PC-9 (cell line): ENCODE results near the gene TAAR9. TPM values are rescaled to one million over a fixed set of nuclear protein-coding genes. Genes with fewer than 3 reads are reported as not detected.

Experiments
- BruUV-seq: library from RNA; stranded (reverse); fragments of 400-500 nt; replicated peaks from 2 replicates; lab custom pipeline; 2021; lab: Mats Ljungman, UMichigan
- CTCF ChIA-PET: fragments of 300-600 bp; sonication (Branson Sonifier 250); formaldehyde crosslinking; loops from one replicate; lab custom pipeline; 2022; ENCODE audit warnings: antibody characterized with exemption; lab: Charles Lee
- POLR2A ChIA-PET: fragments of 300-600 bp; sonication (Branson Sonifier 250); formaldehyde crosslinking; loops from one replicate; lab custom pipeline; 2022; ENCODE audit warnings: antibody characterized with exemption; ENCODE audit not compliant: unreplicated experiment; lab: Charles Lee
- DNase-seq, 2 experiments: peaks; one replicate each; pipeline versions ENCODE4 v3.0.0 to v3.0.0-alpha.2; 2015 to 2022; ENCODE audit warnings: mixed read lengths in 1 of 2
- H2AFZ ChIP-seq: fragments of 200-600 bp; sonication (generic); 2 replicates; pipeline ENCODE4 v1.8.1; 2017; ENCODE audit warnings: antibody characterized with exemption
- H3F3A ChIP-seq: fragments of 200-600 bp; sonication (generic); 2 replicates; pipeline ENCODE4 v1.8.1; 2017; ENCODE audit warnings: antibody characterized with exemption, mild to moderate bottlenecking, low read depth; ENCODE audit not compliant: insufficient read depth
- H3K27ac ChIP-seq: fragments of 200-600 bp; sonication (generic); 2 replicates; pipeline ENCODE4 v1.6.1; 2016; ENCODE audit warnings: mixed run types
- H3K27me3 ChIP-seq: fragments of 200-600 bp; sonication (generic); 2 replicates; pipeline ENCODE4 v1.6.1; 2016; ENCODE audit warnings: low read depth, mixed run types; ENCODE audit not compliant: insufficient read depth
- H3K36me3 ChIP-seq: fragments of 200-600 bp; sonication (generic); 2 replicates; pipeline ENCODE4 v1.6.1; 2016; ENCODE audit warnings: low read depth, mixed run types
- H3K4me1 ChIP-seq: fragments of 200-600 bp; sonication (generic); replicated peaks from 2 replicates; pipeline ENCODE4 v1.6.1; 2016; ENCODE audit warnings: mixed run types; ENCODE audit not compliant: insufficient read depth
- H3K4me2 ChIP-seq: fragments of 200-600 bp; sonication (generic); 2 replicates; pipeline ENCODE4 v1.6.1; 2017; ENCODE audit warnings: mixed run types
- H3K4me3 ChIP-seq: fragments of 200-600 bp; sonication (generic); 2 replicates; pipeline ENCODE4 v1.6.1; 2016; ENCODE audit warnings: mixed run types
- H3K79me2 ChIP-seq: fragments of 200-600 bp; sonication (generic); 2 replicates; pipeline ENCODE4 v1.6.1; 2017; ENCODE audit warnings: low read depth, mixed run types
- H3K9me2 ChIP-seq: fragments of 200-600 bp; sonication (generic); 2 replicates; pipeline ENCODE4 v1.8.1; 2017; ENCODE audit warnings: mild to moderate bottlenecking; ENCODE audit not compliant: insufficient read depth
- H3K9me3 ChIP-seq: fragments of 200-600 bp; sonication (generic); 2 replicates; pipeline ENCODE4 v1.8.1; 2016; ENCODE audit warnings: low read depth; ENCODE audit not compliant: insufficient read depth
- H4K20me1 ChIP-seq: fragments of 200-600 bp; sonication (generic); 2 replicates; pipeline ENCODE4 v1.8.1; 2017; ENCODE audit not compliant: insufficient read depth
- EZH2 ChIP-seq: fragments of 200-600 bp; sonication (generic); IDR thresholded peaks from 2 replicates; pipeline ENCODE4 v1.8.0; 2017; ENCODE audit warnings: antibody characterized with exemption, low read depth
- intact Hi-C: fragments of 100-400 bp; cut with micrococcal nuclease; formaldehyde crosslinking; loops from one replicate; pipeline ENCODE4 v1.10.0; 2022; ENCODE audit not compliant: unreplicated experiment
- total RNA-seq: library from RNA; stranded (reverse); gene quantifications from 2 replicates; pipeline ENCODE4 v1.2.3, GENCODE V29; 2021
- TF ChIP-seq, protein P1 (sequence below): fragments of 200-600 bp; sonication (generic); conservative IDR thresholded peaks from 2 replicates; pipeline ENCODE4 v1.6.1; 2017; ENCODE audit warnings: mixed run types, antibody characterized with exemption, mild to moderate bottlenecking, moderate library complexity

The TAAR9 gene
- total RNA-seq, 1 experiment from 2014 or later: not detected

DNA sequence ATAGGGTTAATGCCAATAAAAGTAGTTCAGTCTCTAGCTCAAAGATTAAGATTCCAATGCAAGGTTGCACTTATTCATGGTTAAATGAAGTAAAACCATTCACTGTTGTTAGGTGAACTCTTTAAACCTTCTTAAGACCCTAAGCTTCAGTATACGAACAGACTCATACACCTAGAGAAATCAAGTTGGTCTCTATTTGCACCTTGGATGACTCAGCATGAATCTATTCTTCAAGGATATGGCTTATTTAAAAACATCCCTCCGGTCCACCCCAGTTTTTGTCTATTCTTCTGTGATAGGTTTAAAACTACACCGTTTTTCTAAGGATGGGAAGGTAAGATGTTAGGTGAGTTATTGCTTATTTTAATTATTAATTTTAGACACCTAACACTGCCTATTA lies 932 bp upstream of the TAAR9 start:
- ChIA-PET POLR2A (no interaction called here), CTCF (no interaction called here)
- Histone ChIP-seq H3K4me2 (no peak overlapping the region), H3K79me2 (no peaks in the 10 kb centered on the region), H3K9me2 (no peaks in the 10 kb centered on the region), H3K27me3 (no peaks in the 10 kb centered on the region), H2AFZ (no peak overlapping the region; the same call in 1 of the 2 replicates), H4K20me1 (no peaks in the 10 kb centered on the region), H3K36me3 (no peaks in the 10 kb centered on the region), H3K27ac (no peak overlapping the region), H3F3A (no peaks in the 10 kb centered on the region), H3K4me3 (no peak overlapping the region), H3K9me3 (no peaks in the 10 kb centered on the region), H3K4me1 (no peaks in the 10 kb centered on the region)
- BruUV-seq: no TSS peak
- intact Hi-C loops: loop anchor here (10.0 kb wide), 2 partner anchors 398 to 1378 kb away; no protein-coding TSS in a partner anchor
- TF ChIP-seq, protein P1, sequence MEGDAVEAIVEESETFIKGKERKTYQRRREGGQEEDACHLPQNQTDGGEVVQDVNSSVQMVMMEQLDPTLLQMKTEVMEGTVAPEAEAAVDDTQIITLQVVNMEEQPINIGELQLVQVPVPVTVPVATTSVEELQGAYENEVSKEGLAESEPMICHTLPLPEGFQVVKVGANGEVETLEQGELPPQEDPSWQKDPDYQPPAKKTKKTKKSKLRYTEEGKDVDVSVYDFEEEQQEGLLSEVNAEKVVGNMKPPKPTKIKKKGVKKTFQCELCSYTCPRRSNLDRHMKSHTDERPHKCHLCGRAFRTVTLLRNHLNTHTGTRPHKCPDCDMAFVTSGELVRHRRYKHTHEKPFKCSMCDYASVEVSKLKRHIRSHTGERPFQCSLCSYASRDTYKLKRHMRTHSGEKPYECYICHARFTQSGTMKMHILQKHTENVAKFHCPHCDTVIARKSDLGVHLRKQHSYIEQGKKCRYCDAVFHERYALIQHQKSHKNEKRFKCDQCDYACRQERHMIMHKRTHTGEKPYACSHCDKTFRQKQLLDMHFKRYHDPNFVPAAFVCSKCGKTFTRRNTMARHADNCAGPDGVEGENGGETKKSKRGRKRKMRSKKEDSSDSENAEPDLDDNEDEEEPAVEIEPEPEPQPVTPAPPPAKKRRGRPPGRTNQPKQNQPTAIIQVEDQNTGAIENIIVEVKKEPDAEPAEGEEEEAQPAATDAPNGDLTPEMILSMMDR: no peak
- no peak for TF ChIP-seq EZH2
- DNase-seq: no peak

DNA sequence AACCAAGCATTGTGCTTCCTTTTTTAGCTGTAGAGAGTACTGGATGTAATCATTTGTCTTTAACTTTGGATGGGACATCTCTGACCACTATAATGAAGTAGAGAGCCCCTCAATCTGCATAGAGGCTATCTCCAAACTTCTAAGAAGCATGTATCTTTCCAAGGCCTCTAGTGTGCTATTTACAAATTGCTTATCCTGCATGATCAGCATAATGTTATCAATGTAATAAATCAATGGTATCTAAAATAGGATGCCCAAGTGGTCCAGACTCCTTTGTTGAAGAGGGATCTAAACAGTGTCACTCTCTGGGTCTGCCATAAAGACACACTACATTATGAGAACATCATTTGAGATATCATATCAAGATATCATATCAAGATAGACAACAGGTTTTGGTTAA lies 6.7 kb downstream of the TAAR9 start:
- no peaks in the 10 kb centered on the region for H3K9me2 ChIP-seq
- H3K4me2 ChIP-seq: no peak overlapping the region
- H4K20me1 ChIP-seq: no peaks in the 10 kb centered on the region
- no peak overlapping the region for H2AFZ ChIP-seq
- BruUV-seq: no TSS peak
- no peak overlapping the region for H3K27ac ChIP-seq
- H3K27me3 ChIP-seq: no peaks in the 10 kb centered on the region
- H3K4me1 ChIP-seq: no peaks in the 10 kb centered on the region
- intact Hi-C loops: no loop called here
- no peak for DNase-seq
- ChIA-PET CTCF (no interaction called here), POLR2A (no interaction called here)
- no peaks in the 10 kb centered on the region for H3K79me2 ChIP-seq
- TF ChIP-seq, protein P1: no peak
- TF ChIP-seq EZH2: no peak
- no peak overlapping the region for H3K4me3 ChIP-seq
- H3K36me3 ChIP-seq: no peaks in the 10 kb centered on the region
- H3F3A ChIP-seq: no peaks in the 10 kb centered on the region
- H3K9me3 ChIP-seq: no peaks in the 10 kb centered on the region

DNA sequence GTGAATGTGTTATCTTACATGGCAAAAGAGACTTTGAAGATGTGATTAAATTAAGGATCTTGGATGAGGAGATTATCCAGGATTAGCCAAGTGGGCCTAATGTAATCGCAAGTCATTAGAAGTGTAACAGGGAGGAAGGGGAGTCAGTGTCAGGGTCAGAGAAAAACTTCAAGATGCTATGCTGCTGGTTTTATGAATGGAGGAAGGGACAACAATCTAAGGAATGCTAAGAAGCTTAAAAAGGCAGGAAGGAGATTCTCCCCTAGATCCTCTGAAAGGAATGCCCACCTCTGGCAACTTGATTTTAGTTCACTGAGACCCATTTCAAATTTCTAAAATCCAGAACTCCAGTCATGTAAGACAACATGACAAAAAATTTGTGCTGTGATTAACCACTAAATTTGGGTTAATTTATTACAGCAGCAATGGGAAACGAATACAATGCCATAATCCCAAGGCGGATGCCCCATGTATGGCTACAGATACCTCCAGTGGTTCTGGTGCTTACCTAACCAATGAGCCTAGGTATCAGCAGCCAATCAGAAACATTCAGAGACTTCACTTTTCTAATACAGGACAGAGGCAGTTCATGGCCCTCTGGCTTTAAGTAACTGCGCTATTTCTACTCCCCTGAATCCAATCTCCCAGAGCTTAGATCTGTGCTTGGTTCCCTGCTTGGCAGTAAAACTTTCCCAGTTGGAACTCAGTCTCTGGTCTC lies 10.8 kb downstream of the TAAR9 start:
- H3K4me2 ChIP-seq: no peak overlapping the region
- H3K79me2 ChIP-seq: no peaks in the 10 kb centered on the region
- no peaks in the 10 kb centered on the region for H3K4me1 ChIP-seq
- no peaks in the 10 kb centered on the region for H3K9me2 ChIP-seq
- no peak for DNase-seq
- CTCF ChIA-PET: no interaction called here
- H3K4me3 ChIP-seq: no peak overlapping the region
- intact Hi-C loops: no loop called here
- no peaks in the 10 kb centered on the region for H3K27me3 ChIP-seq
- no peak overlapping the region for H2AFZ ChIP-seq
- H3K36me3 ChIP-seq: no peaks in the 10 kb centered on the region
- TF ChIP-seq, protein P1: no peak
- TF ChIP-seq EZH2: no peak
- no peaks in the 10 kb centered on the region for H4K20me1 ChIP-seq
- POLR2A ChIA-PET: no interaction called here
- BruUV-seq: no TSS peak
- H3F3A ChIP-seq: no peaks in the 10 kb centered on the region
- H3K9me3 ChIP-seq: no peaks in the 10 kb centered on the region
- H3K27ac ChIP-seq: no peak overlapping the region
